Stimulated activated CD4-positive, alpha-beta T cell treated with anti-CD3 and anti-CD28 coated beads, Interleukin-12 subunit alpha, Interleukin-12 subunit beta, amount 100 ng/mL, for 24 hours (primary cell): ENCODE data around the gene IL34.

Experiments used
- DNase-seq, 2 experiments: peaks; one replicate each; pipeline ENCODE4 v3.0.0-alpha.2; 2020; ENCODE audit warnings: low read depth in 2 of 2

IL34 gene

GRCh38 chr16:70689035-70689969 lies 42.9 kb downstream of the IL34 start:
- DNase-seq: no peak

GRCh38 chr16:70689970-70690891 lies 43.9 kb downstream of the IL34 start:
- no peak for DNase-seq

- no peak for DNase-seq
Observed at GRCh38 chr16:70691223-70692129, 45.1 kb downstream of the IL34 start.

GRCh38 chr16:70692130-70692872 lies 45.9 kb downstream of the IL34 start:
- DNase-seq: no peak

GRCh38 chr16:70692873-70693671 lies 46.7 kb downstream of the IL34 start:
- no peak for DNase-seq

- DNase-seq: no peak
Observed at GRCh38 chr16:70694088-70694867, 47.9 kb downstream of the IL34 start.

GRCh38 chr16:70694868-70695218 lies 48.5 kb downstream of the IL34 start:
- DNase-seq: no peak

GRCh38 chr16:70695331-70696070 lies 49.1 kb downstream of the IL34 start:
- no peak for DNase-seq

- DNase-seq: no peak
Observed at GRCh38 chr16:70696355-70696754, 50.0 kb downstream of the IL34 start.

- DNase-seq: no peak
Observed at GRCh38 chr16:70696952-70697593, 50.7 kb downstream of the IL34 start.

- DNase-seq: no peak
Observed at GRCh38 chr16:70697594-70698170, 51.3 kb downstream of the IL34 start.

- DNase-seq: no peak
Observed at GRCh38 chr16:70698901-70699300, 52.5 kb downstream of the IL34 start.

- no peak for DNase-seq
Observed at GRCh38 chr16:70699696-70700095, 53.3 kb downstream of the IL34 start.

GRCh38 chr16:70700101-70701020 lies 54.0 kb downstream of the IL34 start:
- DNase-seq: no peak

- DNase-seq: no peak
Observed at GRCh38 chr16:70701036-70701435, 54.7 kb downstream of the IL34 start.

GRCh38 chr16:70701596-70701995 lies 55.2 kb downstream of the IL34 start:
- no peak for DNase-seq

- DNase-seq: no peak
Observed at GRCh38 chr16:70701998-70702397, 55.6 kb downstream of the IL34 start.
